B cell (primary cell): Measurements from ENCODE around the gene NPR3.

Experiments used
- CTCF ChIP-seq: fragments of 200-600 bp; IDR thresholded peaks from one replicate; pipeline ENCODE4 v1.8.0; 2022; ENCODE audit warnings: antibody characterized with exemption, mild to moderate bottlenecking
- EZH2 ChIP-seq: IDR thresholded peaks from 2 replicates; pipeline ENCODE4 v1.6.1; 2012; ENCODE audit warnings: borderline replicate concordance, low read depth, mild to moderate bottlenecking, moderate library complexity, low read length; ENCODE audit not compliant: insufficient read depth, poor library complexity, severe bottlenecking

GRCh38 chr5:32773944-32774343 is 62.8 kb downstream of the NPR3 start:
- TF ChIP-seq CTCF (no peak), EZH2 (no peak)
